Measurements from ENCODE around the gene RALGDS.

DNA sequence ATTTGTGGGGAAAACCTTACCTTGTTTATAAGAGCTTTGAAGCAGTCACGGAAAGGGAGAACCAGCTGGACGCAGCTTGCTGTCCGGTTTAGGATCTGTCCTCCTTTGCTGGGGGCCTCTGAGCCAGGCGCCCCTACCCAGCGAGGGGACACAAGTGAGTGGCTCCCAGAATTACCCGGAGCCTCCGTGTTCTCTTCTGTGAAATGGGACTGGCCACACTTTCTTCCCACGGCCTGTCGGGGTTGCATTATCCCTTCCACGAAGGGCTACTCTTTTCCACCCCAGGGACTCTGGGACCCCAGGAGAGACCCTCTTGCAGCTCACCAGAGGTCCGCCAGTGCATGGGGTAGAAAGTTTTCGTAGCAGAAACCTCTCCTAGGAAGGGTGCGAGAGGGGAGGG, 43.2 kb upstream of the RALGDS start:
- TF ChIP-seq POLR2A (IDR thresholded peaks at IDR 0.05; ENCODE audit: borderline replicate concordance, extremely low read depth, insufficient read depth, insufficient read length) (no peak), CTCF (IDR thresholded peaks at IDR 0.05 in 2 of 3, conservative IDR thresholded peaks at IDR 0.05 in 1 of 3; ENCODE audit: borderline replicate concordance in 1 of 3, insufficient read depth in 1 of 3, low read depth in 2 of 3, low read length in 2 of 3) (no peak), EZH2 (IDR thresholded peaks at IDR 0.05) (no peak), JUND (IDR thresholded peaks at IDR 0.05) (no peak), FOSL1 (IDR thresholded peaks at IDR 0.05; ENCODE audit: low read depth) (no peak), REST (IDR thresholded peaks at IDR 0.05; ENCODE audit: low read depth) (no peak), YY1 (IDR thresholded peaks at IDR 0.05; ENCODE audit: extremely low read depth, insufficient replicate concordance, low read depth, low read length) (no peak)
